Mesodermal cell (in vitro differentiated cells): ENCODE data around the gene HAP1.
A peak's percentile ranks its signal among the peaks of the same experiment; 100 is the strongest.

Experiments
- H3K27ac ChIP-seq: 2 replicates; pipeline ENCODE4 v1.7.0; 2013; ENCODE audit warnings: mild to moderate bottlenecking, low read depth, low read length, moderate library complexity; ENCODE audit not compliant: severe bottlenecking
- H3K36me3 ChIP-seq: 2 replicates; pipeline ENCODE4 v1.7.1; 2013; ENCODE audit warnings: mild to moderate bottlenecking, low read length, moderate library complexity; ENCODE audit not compliant: control insufficient read depth, insufficient read depth
- H3K4me1 ChIP-seq: one replicate; pipeline ENCODE4 v1.7.1; 2013; ENCODE audit warnings: mild to moderate bottlenecking, low read length; ENCODE audit not compliant: insufficient read depth, control insufficient read depth, poor library complexity, severe bottlenecking
- H3K4me3 ChIP-seq: 2 replicates; pipeline ENCODE4 v1.7.0; 2013; ENCODE audit warnings: low read length, control low read depth, mild to moderate bottlenecking; ENCODE audit not compliant: insufficient read depth, poor library complexity, severe bottlenecking; ENCODE audit errors: extremely low read depth
- H3K9me3 ChIP-seq: 2 replicates; pipeline ENCODE4 v1.7.1; 2013; ENCODE audit warnings: mild to moderate bottlenecking, low read length, moderate library complexity; ENCODE audit not compliant: control insufficient read depth
- WGBS, 2 experiments: methylation state at CpG; one replicate each; pipeline ENCODE4 v1.1.5; 2013; ENCODE audit warnings: missing lambda C conversion rate in 2 of 2; ENCODE audit not compliant: insufficient coverage in 2 of 2; 5-methylcytosine and 5-hydroxymethylcytosine counted together

The HAP1 gene

DNA sequence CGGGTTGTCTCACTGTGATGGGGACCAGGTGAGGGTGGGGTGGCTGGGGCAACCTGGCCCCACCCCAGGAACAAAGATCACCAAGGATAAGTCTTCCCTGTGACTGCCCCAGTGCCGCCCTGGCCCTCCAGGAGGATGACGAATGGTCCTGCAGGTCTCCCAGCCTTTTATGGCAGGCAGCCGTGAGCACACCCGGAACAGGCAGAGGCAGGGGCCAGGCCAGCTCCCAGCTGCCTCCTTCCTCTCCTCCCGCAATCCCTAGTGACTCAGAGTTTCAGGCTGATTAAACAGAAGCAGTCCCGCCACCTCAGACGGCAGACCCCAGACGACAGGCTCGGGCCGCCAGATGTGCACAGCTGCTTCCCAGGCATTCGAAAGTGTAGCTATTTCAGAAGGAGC, 38.7 kb upstream of the HAP1 start:
- Histone ChIP-seq H3K4me3 (no peak overlapping the region), H3K4me1 (peaks cover 48% of the 10 kb centered on the region), H3K9me3 (no peaks in the 10 kb centered on the region), H3K27ac (peak overlapping the region; percentile 68), H3K36me3 (peaks cover 73% of the 10 kb centered on the region)
- 40 to 57% methylated on average over 6 to 9 of the region's 12 CpGs for WGBS, 2 experiments

DNA sequence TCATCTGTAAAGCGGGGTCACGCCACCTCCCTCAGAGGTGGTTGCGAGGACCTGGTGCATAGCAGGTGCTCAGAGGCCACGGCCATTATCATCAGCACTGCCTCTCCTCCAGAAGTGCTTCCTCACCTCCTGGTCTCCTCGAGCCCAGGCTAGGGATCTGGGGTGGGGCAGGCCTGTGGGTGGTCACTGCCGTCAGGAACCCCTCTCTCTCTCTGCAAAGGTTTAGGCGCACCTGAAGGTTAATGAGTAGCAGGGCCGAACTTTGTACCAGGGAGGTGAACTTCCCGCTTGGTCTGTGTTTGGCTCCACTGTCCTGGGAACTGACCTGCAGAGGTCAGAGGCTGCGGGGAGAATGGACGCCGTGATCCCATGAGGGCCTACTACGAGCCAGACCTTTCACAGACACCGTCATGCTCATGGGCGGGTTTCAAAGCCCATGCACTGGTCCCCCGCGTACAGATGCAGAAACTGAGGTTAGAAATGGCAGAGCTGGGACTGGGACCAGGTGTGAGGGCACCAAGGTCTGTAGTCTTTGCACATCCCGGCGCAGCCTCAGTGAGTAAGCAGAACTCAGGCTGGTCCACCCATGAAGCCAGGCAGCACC, 38.2 kb upstream of the HAP1 start:
- peaks cover 43% of the 10 kb centered on the region for H3K4me1 ChIP-seq
- no peak overlapping the region for H3K4me3 ChIP-seq
- no peaks in the 10 kb centered on the region for H3K9me3 ChIP-seq
- H3K27ac ChIP-seq: peak overlapping the region; percentile 68
- H3K36me3 ChIP-seq: peaks cover 76% of the 10 kb centered on the region
- WGBS, 2 experiments: 97 to 98% methylated on average over 16 to 19 of the region's 19 CpGs

DNA sequence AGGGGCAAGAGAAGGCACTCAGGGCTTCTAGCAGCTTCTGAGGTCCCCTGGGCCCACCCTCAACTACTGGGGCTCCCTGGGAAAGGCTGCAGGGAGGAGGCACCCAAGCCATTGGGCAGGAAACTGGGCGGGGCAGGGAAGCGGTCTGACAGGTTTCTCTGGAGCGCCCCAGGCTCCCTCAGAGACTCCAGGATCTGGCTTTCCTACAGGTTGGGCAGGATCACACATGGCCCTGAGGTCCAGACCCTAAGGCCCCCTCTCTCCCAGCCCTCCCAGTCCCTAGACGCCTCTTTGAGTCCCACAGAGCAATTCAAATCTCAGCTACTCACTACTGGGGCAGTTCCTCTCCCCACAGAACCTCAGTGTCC, 37.8 kb upstream of the HAP1 start:
- Histone ChIP-seq H3K9me3 (no peaks in the 10 kb centered on the region), H3K4me1 (peaks cover 38% of the 10 kb centered on the region), H3K4me3 (no peak overlapping the region), H3K36me3 (peaks cover 76% of the 10 kb centered on the region), H3K27ac (no peak overlapping the region)
- WGBS, 2 experiments: 97 to 100% methylated on average over 3 to 4 of the region's 4 CpGs

DNA sequence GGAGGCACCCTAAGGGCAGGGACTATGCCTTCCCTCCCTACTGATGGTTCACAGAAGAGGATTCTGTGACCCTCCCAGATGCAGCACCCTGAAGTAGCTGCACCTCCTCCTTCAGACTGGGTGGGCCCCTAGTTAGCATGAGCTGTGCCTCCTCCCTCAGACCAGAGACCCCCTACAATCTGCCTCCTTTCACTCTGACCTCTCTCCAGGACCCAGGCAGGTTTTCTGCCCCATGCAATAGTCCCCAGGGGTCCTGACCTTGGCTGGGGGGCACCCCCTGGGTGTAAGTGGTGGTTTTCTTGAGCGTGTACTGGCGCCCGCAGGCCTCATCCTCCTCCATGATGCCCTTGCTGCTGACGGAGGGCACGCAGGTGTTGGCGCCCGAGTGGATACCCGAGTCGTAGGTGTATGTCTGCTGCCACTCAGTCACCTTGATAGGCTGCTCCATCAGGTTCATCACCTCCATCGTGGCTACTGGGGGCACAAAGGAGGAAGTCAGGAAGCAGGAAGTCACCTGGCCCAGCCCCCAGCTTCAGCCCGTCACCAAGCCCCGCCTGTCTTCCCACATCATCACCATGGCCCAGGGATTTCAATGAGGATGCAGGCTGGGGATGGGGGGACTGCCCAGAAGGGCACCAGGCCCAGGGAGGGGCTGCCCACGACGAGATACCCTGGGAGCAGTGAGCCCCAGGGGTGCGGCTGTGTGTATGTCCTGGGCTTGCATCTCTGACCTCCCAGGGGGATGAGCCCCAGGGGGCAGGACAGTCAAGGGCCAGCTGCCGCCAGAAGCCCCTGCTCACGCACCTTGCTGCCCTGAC, 37.2 kb upstream of the HAP1 start:
- H3K9me3 ChIP-seq: no peaks in the 10 kb centered on the region
- H3K36me3 ChIP-seq: peaks cover 78% of the 10 kb centered on the region
- no peak overlapping the region for H3K27ac ChIP-seq
- WGBS, 2 experiments: 94 to 95% methylated on average over 14 of the region's 17 CpGs
- no peak overlapping the region for H3K4me3 ChIP-seq
- peaks cover 32% of the 10 kb centered on the region for H3K4me1 ChIP-seq

DNA sequence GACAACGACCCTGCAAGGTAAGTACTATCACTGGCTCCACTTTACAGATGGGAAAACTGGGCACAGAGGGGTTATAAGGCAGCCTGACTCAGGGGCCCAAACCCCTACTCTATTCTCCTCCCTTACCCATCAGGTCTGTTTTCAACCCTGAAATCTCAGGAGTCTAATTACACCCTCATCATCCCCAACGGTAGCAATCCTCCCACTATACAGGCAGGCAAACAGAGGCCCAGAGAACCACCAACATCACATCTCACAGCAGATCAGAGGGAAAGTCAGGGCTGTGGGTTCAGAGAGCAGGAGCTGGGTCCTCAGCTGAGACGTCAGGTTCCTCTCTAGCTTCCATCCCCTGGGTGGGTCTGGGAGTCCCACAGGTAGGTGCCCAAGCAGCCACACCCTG, 35.5 kb upstream of the HAP1 start:
- peaks cover 18% of the 10 kb centered on the region for H3K4me1 ChIP-seq
- no peak overlapping the region for H3K4me3 ChIP-seq
- WGBS, 2 experiments: 88 to 100% methylated on average over 1 to 2 of the region's 3 CpGs
- peaks cover 79% of the 10 kb centered on the region for H3K36me3 ChIP-seq
- H3K27ac ChIP-seq: no peak overlapping the region
- no peaks in the 10 kb centered on the region for H3K9me3 ChIP-seq

DNA sequence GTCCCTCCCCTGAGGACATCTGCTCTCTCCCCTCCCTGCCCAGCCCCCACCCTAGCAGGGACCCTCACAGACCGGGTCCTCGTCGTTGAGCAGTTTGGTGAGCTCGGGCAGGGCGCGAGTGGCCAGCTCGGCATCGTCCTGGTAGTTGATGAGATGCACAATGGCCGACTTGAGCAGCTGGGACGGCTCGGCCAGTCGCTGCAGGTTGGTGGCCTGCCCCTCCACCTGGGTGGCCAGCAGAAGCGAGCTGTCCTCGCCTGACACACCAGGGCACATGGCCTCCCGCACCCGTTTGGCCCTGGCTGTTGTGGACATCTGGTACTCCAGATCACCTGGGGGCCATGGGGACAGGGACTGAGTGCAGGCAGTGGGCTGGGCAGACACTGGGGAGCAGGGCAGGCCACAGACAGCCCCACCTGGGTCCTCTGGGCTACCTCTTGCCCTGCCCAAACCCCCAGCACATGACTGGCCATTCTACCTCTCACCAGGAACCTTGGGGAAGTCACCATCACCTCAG, 35.0 kb upstream of the HAP1 start:
- Histone ChIP-seq H3K27ac (no peak overlapping the region), H3K4me3 (no peak overlapping the region), H3K9me3 (no peaks in the 10 kb centered on the region), H3K4me1 (peaks cover 17% of the 10 kb centered on the region), H3K36me3 (peaks cover 83% of the 10 kb centered on the region)
- 96 to 99% methylated on average over 12 to 16 of the region's 16 CpGs for WGBS, 2 experiments

DNA sequence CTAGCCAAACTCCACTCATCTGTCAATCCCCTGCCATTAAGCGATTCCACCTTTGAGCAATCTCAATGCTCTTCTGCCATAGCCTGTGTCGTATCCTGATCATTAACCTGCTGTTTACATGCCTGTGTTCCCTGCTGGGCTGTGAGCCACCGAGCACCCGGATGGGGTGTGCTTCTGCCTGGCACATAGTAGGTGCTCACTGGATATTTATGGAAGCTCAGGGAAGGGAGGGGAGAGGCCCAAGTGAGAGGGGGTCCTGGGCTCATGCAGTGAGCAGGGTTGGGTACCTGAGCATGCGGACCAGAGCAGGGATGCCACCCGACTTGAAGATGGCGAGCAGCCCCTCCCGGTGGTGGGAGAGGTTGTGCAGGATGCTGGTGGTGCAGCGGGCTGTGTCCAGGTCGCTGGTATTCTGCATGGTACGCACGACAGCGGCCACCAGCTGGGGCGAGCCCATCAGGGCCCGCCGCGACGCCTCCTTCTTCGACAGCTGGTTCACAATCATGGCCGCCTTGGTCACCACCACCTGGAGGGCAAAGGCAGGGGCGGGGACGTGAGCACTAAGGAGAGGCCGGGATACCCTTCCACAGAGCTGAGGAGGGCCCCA, 34.3 kb upstream of the HAP1 start:
- H3K36me3 ChIP-seq: peaks cover 89% of the 10 kb centered on the region
- whole genome bisulfite sequencing, 2 experiments: 94 to 97% methylated on average over 20 of the region's 23 CpGs
- no peaks in the 10 kb centered on the region for H3K9me3 ChIP-seq
- H3K4me3 ChIP-seq: no peak overlapping the region
- H3K4me1 ChIP-seq: peaks cover 13% of the 10 kb centered on the region
- no peak overlapping the region for H3K27ac ChIP-seq

DNA sequence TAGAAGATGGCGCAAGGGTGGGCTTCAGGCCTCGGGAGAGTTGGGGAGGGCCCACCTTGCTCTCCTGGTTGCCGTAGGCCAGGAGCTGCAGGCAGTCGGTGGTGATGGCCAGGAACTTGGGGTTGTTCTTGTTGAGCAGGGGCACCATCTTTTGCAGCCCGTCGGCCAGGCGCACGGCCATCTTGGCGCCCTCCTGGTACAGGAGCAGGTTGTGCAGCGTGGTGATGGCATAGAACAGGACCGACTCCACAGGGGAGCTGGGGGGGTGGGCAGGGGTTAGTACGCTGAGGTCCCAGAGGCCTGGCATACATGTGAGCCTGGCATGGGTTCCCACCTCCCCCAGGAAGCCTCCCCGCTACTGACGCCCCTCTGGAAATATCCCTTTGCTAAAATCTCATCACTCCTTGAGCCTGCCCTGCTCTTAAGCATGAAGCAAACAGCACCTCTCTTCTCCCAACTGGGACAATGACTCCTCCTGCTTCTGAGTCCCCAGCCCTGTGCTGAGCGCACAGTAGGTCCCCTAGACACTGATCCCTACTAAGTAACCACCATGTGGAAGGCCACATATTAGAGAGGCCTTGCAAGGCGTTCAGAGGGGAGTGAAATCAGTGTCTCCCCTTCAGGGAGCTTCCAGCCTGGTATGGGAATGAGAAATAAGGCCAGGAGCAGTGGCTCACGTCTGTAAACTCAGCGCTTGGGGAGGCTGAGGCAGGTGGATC, 33.0 kb upstream of the HAP1 start:
- no peak overlapping the region for H3K27ac ChIP-seq
- no peaks in the 10 kb centered on the region for H3K9me3 ChIP-seq
- 97 to 98% methylated on average over 11 to 15 of the region's 18 CpGs for WGBS, 2 experiments
- H3K36me3 ChIP-seq: peaks cover 97% of the 10 kb centered on the region
- H3K4me1 ChIP-seq: peaks cover 5% of the 10 kb centered on the region
- no peak overlapping the region for H3K4me3 ChIP-seq

DNA sequence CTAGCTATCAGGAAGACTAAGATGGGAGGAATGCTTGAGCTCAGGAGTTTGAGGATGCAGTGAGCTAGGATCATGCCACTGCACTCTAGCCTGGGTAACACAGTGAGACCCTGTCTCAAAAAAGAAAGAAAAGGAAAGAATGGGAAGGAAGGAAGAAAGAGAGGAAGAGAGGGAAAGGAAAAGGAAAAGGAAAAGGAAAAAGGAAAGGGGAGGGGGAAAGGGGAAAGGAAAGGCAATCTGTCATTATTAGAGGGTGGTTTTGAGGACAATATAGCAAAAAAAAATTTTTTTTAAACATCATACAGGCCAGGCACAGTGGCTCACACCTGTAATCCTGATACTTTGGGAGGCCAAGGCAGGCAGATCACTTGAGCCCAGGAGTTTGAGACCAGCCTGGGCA, 31.7 kb upstream of the HAP1 start:
- no peak overlapping the region for H3K27ac ChIP-seq
- no peaks in the 10 kb centered on the region for H3K4me1 ChIP-seq
- H3K4me3 ChIP-seq: no peak overlapping the region
- H3K9me3 ChIP-seq: no peaks in the 10 kb centered on the region
- H3K36me3 ChIP-seq: peaks cover 96% of the 10 kb centered on the region

DNA sequence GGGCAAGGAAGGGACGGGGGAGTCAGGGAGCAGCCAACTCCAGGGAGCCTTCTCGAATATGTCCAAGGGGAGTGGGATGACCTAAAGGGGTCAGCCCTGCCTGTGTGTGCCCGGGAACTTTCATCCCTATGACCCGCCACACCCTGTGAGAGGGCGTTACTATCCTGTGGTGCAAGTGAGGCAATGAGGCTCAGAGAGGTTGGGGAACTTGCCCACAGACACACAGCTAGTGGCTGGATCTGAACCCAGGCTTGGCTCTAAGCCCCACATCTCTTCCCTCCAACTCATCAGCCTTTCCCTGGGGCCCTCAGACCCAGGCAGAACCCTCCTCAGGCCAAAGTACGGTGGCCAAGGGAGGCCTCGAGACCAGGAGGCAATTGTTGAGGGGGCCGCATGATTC, 28.9 kb upstream of the HAP1 start:
- Histone ChIP-seq H3K27ac (no peak overlapping the region), H3K36me3 (peaks cover 96% of the 10 kb centered on the region), H3K9me3 (no peaks in the 10 kb centered on the region), H3K4me1 (no peaks in the 10 kb centered on the region), H3K4me3 (no peak overlapping the region)
- 92 to 96% methylated on average over 4 to 6 of the region's 8 CpGs for WGBS, 2 experiments
